PC-3 (cell line): ENCODE measurements around the gene PEX11G.

Source experiments
- EZH2 ChIP-seq: fragments of 300-600 bp; sonication (generic); IDR thresholded peaks from one replicate; pipeline ENCODE4 v1.6.1; 2017; ENCODE audit warnings: antibody characterized with exemption, mild to moderate bottlenecking, low read length; ENCODE audit not compliant: unreplicated experiment
- EZH2phosphoT487 ChIP-seq: fragments of 300-600 bp; sonication (generic); IDR thresholded peaks from 2 replicates; pipeline ENCODE4 v1.6.1; 2018; ENCODE audit warnings: mild to moderate bottlenecking, antibody characterized with exemption, low read length, borderline replicate concordance
- TF ChIP-seq, protein P1 (sequence below): fragments of 300-600 bp; sonication (generic); conservative IDR thresholded peaks from 2 replicates; pipeline ENCODE4 v1.5.1; 2017; ENCODE audit warnings: antibody characterized with exemption, low read depth, mild to moderate bottlenecking, low read length

- TF ChIP-seq EZH2 (no peak), EZH2phosphoT487 (no peak)
- TF ChIP-seq, protein P1, sequence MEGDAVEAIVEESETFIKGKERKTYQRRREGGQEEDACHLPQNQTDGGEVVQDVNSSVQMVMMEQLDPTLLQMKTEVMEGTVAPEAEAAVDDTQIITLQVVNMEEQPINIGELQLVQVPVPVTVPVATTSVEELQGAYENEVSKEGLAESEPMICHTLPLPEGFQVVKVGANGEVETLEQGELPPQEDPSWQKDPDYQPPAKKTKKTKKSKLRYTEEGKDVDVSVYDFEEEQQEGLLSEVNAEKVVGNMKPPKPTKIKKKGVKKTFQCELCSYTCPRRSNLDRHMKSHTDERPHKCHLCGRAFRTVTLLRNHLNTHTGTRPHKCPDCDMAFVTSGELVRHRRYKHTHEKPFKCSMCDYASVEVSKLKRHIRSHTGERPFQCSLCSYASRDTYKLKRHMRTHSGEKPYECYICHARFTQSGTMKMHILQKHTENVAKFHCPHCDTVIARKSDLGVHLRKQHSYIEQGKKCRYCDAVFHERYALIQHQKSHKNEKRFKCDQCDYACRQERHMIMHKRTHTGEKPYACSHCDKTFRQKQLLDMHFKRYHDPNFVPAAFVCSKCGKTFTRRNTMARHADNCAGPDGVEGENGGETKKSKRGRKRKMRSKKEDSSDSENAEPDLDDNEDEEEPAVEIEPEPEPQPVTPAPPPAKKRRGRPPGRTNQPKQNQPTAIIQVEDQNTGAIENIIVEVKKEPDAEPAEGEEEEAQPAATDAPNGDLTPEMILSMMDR = no peak
Measured at GRCh38 chr19:7492142-7492541, 3.3 kb upstream of the PEX11G start.
